Chondrocyte (in vitro differentiated cells): Measurements from ENCODE around the gene CGB3. TPM values are rescaled to one million over a fixed set of nuclear protein-coding genes. Genes with fewer than 3 reads are reported as not detected.
"Not testable (repeated sequence)": the region's sequence is repeated elsewhere in the genome, so short reads cannot be mapped to it uniquely, and the experiment has no call there.

ENCODE experiments used
- DNase-seq: peaks from one replicate; pipeline ENCODE4 v3.0.0; 2021; ENCODE audit warnings: mixed read lengths, low spot score
- H3K27ac Mint-ChIP-seq: one replicate; pipeline ENCODE4 v1.8.0; 2021; ENCODE audit warnings: mild to moderate bottlenecking, moderate library complexity, mixed read lengths; ENCODE audit not compliant: unreplicated experiment
- H3K27me3 Mint-ChIP-seq: 2 replicates; pipeline ENCODE4 v1.8.0; 2021; ENCODE audit warnings: low read depth, mixed read lengths
- H3K36me3 Mint-ChIP-seq: 2 replicates; pipeline ENCODE4 v1.8.0; 2021; ENCODE audit warnings: low read depth, mixed read lengths
- H3K4me1 Mint-ChIP-seq: 2 replicates; pipeline ENCODE4 v1.8.0; 2021; ENCODE audit warnings: low read depth, mild to moderate bottlenecking, mixed read lengths
- H3K4me3 Mint-ChIP-seq: one replicate; pipeline ENCODE4 v1.8.0; 2021; ENCODE audit warnings: mild to moderate bottlenecking, moderate library complexity, mixed read lengths; ENCODE audit not compliant: unreplicated experiment
- H3K9me3 Mint-ChIP-seq: 2 replicates; pipeline ENCODE4 v1.8.0; 2021; ENCODE audit warnings: low read depth, mixed read lengths
- total RNA-seq: library from RNA; stranded (reverse); gene quantifications from 3 replicates; pipeline ENCODE4 v1.2.1, GENCODE V29; 2021
- TF ChIP-seq, protein P1 (sequence below): fragments of 200-600 bp; sonication (generic); IDR thresholded peaks from 2 replicates; pipeline ENCODE4 v1.5.0; 2021; ENCODE audit warnings: antibody characterized with exemption, mild to moderate bottlenecking, moderate library complexity

The CGB3 gene
- total RNA-seq, 1 donor from 2014 or later = not detected

DNA sequence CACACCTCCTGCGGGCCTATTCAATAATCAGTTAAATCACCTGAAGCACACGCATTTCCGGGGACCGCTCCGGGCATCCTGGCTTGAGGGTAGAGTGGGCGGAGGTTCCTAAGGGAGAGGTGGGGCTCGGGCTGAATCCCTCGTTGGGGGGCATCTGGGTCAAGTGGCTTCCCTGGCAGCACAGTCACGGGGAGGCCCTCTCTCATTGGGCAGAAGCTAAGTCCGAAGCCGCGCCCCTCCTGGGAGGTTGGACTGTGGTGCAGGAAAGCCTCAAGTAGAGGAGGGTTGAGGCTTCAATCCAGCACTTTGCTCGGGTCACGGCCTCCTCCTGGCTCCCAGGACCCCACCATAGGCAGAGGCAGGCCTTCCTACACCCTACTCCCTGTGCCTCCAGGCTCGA is 19.4 kb upstream of the CGB3 start, which contains the start of gene CGB5:
TSS of gene CGB5 (plus strand) at position 301 of the 400 bp plus-strand sequence. CDS start 362 bp downstream, outside the sequence.
- DNase-seq, H3K9me3 Mint-ChIP-seq, H3K36me3 Mint-ChIP-seq, H3K4me3 Mint-ChIP-seq, H3K27ac Mint-ChIP-seq, H3K27me3 Mint-ChIP-seq: not testable (repeated sequence)
- peaks cover 12% of the 10 kb centered on the region for H3K4me1 Mint-ChIP-seq

DNA sequence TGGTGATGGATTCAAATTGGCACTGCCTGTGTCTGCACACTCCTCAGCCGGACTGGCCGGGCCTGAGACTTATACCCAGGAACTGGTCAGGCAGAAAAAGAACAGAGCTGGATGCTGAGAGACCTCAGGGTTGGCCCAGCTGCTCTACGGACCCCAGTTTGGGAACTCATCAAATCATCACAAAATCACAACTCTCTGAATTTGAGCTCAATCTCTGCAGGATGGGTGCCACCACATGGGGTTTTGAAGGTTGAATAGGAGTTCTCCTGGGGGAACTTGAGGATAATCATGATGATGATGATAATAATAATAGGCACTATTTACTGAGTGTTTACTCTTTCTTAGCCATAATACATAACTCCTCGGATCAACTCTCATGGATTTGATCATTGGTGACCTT is 18.5 kb upstream of the CGB3 start:
- not testable (repeated sequence) for DNase-seq, H3K27me3 Mint-ChIP-seq, H3K4me3 Mint-ChIP-seq, H3K36me3 Mint-ChIP-seq, H3K9me3 Mint-ChIP-seq, H3K27ac Mint-ChIP-seq
- peaks cover 19% of the 10 kb centered on the region for H3K4me1 Mint-ChIP-seq

DNA sequence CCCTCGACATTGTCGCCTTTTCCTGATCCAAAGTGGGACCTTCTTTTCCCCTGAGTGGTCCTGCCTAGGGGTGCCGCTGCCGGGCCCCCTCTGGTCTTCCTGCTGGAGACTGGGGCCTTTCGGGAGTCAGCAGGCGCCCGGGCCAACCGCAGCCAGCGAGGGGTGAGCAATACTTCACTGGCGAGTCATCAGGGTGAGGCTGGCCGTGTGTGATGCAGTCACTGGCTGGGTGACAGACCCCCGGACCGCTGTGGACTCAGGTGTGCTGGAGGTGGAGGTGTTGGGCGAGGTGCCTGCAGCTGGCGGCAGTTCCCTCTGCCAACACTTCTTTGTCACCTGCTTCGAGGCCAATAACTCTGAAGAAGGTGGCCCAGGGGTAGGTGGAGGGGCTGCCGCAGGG is 18.0 kb upstream of the CGB3 start:
- Mint-ChIP-seq H3K27me3 (no peaks in the 10 kb centered on the region), H3K27ac (no peak overlapping the region), H3K4me3 (no peak overlapping the region), H3K4me1 (peaks cover 19% of the 10 kb centered on the region), H3K9me3 (no peaks in the 10 kb centered on the region), H3K36me3 (no peaks in the 10 kb centered on the region)
- TF ChIP-seq, protein P1, sequence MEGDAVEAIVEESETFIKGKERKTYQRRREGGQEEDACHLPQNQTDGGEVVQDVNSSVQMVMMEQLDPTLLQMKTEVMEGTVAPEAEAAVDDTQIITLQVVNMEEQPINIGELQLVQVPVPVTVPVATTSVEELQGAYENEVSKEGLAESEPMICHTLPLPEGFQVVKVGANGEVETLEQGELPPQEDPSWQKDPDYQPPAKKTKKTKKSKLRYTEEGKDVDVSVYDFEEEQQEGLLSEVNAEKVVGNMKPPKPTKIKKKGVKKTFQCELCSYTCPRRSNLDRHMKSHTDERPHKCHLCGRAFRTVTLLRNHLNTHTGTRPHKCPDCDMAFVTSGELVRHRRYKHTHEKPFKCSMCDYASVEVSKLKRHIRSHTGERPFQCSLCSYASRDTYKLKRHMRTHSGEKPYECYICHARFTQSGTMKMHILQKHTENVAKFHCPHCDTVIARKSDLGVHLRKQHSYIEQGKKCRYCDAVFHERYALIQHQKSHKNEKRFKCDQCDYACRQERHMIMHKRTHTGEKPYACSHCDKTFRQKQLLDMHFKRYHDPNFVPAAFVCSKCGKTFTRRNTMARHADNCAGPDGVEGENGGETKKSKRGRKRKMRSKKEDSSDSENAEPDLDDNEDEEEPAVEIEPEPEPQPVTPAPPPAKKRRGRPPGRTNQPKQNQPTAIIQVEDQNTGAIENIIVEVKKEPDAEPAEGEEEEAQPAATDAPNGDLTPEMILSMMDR = no peak
- DNase-seq = no peak

DNA sequence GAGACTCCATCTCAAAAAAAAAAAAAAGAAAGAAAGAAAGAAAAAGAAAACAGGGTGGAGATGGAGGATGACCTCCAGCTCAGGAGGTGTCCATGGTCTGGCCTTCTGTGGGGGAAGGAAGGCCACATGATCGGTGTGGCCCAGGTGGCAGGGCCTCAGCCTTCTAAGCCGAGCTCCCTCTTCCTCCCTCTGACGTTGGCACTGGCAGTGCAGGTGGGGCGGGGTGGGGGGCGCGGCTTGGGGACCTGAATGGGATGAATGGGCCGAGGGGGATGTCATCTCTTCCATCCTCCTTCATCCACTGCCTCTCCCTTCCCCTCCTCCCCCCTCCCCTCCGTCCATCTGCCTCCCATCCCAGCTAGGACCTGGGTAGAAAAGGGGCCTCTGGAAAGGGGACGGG is 15.6 kb upstream of the CGB3 start:
- H3K27me3 Mint-ChIP-seq, H3K36me3 Mint-ChIP-seq, H3K27ac Mint-ChIP-seq, DNase-seq, H3K4me3 Mint-ChIP-seq, H3K9me3 Mint-ChIP-seq: not testable (repeated sequence)
- peaks cover 19% of the 10 kb centered on the region for H3K4me1 Mint-ChIP-seq

DNA sequence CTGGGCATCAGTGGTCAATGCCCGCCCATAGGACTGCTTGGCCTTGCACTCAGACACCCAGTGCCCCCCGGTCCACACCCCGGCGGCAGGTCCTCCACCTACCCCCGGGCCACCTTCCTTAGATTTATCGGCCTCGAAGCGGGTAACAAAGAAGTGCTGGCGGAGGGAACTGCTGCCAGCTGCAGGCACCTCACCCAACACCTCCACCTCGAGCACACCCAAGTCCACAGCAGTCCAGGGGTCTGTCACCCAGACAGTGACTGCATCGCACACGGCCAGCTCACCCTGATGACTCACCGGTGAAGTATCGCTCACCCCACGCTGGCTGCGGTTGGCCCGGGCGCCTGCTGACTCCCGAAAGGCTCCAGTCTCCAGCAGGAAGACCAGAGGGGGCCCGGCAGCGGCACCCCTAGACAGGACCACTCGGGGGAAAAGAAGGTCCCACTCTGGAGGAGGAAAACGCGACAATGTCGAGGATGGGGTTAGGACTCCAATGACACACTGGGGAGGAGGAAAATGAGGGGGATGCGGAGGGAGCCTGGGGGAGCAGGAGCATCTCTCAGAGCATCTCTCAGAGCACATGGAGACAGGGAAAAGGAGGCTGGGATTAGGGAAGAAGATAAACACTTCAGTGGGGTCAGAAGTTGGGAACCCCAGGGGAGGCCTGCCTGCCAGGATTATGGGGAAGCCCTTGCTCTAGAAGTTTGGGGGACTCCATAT is 14.6 kb upstream of the CGB3 start:
- not testable (repeated sequence) for H3K4me3 Mint-ChIP-seq, H3K9me3 Mint-ChIP-seq, H3K27me3 Mint-ChIP-seq, H3K36me3 Mint-ChIP-seq, DNase-seq
- peak overlapping the region; percentile 86 for H3K27ac Mint-ChIP-seq
- peaks cover 19% of the 10 kb centered on the region for H3K4me1 Mint-ChIP-seq

DNA sequence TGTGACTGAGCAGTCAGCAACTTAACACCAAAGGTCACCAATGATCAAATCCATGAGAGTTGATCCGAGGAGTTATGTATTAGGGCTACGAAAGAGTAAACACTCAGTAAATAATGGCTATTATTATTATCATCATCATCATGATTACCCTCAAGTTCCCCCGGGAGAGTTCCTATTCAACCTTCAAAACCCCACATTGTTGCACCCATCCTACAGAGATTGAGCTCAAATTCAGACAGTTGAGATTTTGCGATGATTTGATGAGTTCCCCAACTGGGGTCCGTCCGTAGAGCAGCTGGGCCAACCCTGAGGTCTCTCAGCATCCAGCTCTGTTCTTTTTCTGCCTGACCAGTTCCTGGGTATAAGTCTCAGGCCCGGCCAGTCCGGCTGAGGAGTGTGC is 14.0 kb upstream of the CGB3 start:
- H3K36me3 Mint-ChIP-seq, H3K27ac Mint-ChIP-seq, H3K4me3 Mint-ChIP-seq, H3K27me3 Mint-ChIP-seq, DNase-seq, H3K9me3 Mint-ChIP-seq: not testable (repeated sequence)
- peaks cover 19% of the 10 kb centered on the region for H3K4me1 Mint-ChIP-seq

DNA sequence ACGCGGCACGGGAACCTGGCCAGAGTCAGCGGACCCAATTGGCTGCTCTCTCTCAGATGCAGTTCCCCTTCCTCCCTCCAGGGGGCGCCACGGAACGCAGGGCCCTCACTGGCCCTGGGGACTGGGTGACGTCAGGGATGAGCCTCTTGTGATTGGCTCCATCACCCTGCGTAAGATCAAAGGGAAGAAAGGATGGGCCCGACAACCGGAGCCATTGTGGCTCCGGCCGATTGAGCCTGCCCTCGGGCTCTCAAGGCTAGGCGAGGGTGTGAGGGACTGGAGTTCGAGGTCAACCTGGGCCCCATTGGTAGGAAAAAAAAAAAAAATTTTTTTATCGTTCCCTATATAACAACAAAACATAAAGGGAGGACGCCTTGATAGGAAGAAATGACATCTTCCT is 12.7 kb upstream of the CGB3 start, which contains the start of gene CGB1:
TSS of gene CGB1 (minus strand) at position 81 of the 400 bp plus-strand sequence. CDS start 184 bp downstream, outside the sequence.
- H3K36me3 Mint-ChIP-seq, H3K9me3 Mint-ChIP-seq: not testable (repeated sequence)

More for the DNA sequence above, 12.7 kb upstream of the CGB3 start, which contains the start of gene CGB1:
- H3K4me1 Mint-ChIP-seq = peaks cover 13% of the 10 kb centered on the region
- TF ChIP-seq, protein P1 = peak; percentile 66
- not testable (repeated sequence) for H3K4me3 Mint-ChIP-seq, H3K27ac Mint-ChIP-seq, DNase-seq, H3K27me3 Mint-ChIP-seq
